GM19452 (cell line): ENCODE measurements around the gene PSD2.

Experiments used
- ATAC-seq: cut with Tn5 transposase; IDR thresholded peaks from one replicate; pipeline ENCODE4 v1.9.1; 2021; ENCODE audit not compliant: unreplicated experiment

Gene PSD2

DNA sequence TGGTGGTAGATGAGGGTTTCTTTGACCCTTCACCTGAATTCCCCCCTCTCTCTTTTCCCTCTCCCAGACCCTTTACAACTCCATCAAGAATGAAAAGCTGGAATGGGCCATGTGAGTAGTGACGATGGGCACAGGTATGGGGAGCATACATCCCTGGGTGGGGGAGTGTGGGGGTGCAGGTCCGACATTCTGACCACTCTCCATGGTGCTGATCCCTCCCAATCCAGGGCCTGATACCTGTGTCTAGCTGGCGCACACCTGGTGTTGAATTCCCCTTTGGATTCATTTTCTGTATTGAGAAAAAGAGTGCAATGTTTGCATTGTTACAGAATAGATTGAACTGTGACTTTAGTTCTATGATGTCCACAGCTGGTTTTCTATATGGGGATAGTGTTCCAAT lies 40.0 kb downstream of the PSD2 start:
- ATAC-seq: no peak

DNA sequence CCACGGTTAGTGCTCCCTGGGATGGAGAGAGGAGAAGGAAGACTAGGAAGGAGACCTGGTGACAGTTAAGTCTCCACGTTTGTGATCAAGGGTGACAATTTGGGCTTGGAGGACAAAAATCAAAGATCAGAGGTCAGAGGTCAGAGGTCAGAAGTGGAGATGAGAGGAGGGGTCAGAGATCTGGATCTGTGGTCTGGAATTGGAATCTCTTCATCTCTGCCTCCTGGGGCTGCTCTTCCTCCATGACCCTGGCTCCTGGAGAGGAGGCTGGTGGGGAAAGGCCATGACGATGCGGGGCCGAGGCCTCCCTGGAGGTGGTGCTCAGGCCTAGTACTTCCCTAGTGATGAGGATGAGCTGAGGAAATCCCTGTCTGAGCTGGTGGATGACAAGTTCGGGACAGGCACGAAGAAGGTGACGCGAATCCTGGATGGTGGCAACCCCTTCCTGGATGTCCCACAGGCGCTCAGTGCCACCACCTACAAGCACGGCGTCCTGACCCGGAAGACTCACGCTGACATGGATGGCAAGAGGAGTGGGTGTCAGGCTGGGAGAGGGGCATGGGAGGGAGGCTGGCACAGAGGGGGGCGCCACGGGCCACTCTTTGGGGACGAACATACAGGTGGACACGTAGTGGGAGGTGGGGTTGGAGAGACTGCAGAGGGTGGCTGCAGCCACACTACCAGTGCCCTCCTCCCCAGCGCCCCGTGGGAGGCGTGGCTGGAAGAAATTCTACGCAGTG lies 41.0 kb downstream of the PSD2 start:
- no peak for ATAC-seq

DNA sequence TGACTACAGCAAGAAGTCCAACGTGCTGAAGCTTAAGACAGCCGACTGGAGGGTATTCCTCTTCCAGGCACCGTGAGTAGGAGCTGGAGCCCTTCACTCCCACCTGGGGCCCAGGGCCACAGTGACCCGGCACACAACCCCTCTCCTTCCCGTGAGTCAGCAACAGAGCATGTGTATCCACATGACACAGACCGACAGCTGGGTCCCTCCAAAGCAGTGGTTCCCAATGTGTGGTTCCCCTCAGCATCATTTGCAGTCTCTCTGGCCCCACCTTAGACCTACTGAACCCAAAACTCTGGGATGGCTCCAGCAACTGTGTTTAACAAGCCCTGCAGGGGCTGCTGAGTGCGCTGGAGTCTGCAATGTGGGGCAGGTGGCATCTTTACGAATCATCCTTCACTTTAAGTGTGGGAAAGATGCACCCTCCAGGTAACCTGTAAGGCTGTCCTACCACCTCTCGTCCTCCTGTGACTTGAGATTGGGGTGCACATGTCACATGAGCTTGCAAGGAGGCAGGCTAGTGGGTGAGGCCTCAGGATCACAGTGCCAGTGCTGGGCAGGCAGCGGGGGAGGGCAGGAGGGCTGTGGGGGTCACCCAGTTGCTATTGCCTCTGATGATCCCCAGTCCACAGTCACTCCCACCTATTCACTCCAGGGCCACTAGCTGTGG lies 42.2 kb downstream of the PSD2 start:
- ATAC-seq: no peak

DNA sequence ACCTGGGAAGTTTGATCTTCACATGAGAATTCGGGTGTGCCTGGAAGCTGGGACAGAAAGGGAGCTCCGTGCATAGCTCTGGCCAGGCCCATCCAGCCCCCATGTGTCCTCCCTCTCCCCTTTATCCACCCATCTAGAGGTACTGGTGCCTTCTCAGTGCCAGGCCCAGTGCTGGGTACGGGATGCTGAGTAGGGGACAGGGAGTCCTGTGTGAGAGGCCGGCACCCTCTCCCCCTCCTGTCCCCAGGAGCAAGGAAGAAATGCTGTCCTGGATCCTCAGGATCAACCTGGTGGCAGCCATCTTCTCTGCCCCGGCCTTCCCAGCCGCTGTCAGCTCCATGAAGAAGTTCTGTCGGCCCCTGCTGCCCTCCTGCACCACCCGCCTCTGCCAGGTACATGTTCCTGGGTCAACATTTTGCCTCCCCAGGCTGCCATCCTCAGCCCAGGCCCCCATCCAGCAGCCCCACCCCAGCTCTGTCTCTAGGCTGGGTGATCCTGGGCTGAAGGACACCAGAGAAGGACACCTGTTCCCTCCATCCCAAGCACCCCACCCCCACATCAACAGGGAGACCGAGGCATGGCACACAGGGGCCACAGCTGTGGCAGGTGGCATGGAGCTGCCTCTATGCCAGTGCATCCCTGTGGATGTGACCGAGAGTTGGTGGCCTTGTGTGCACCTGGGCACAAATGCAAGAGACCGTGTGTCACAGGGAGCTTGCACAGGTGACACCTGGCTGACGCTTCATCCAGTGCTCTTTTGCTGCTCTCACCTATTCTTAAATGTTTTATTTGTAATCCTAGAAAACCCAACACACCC lies 43.0 kb downstream of the PSD2 start:
- no peak for ATAC-seq

- ATAC-seq: no peak
Measured at GRCh38 chr5:139839232-139839815, 43.7 kb downstream of the PSD2 start.

- ATAC-seq: no peak
Measured at GRCh38 chr5:139839918-139840317, 44.3 kb downstream of the PSD2 start.

GRCh38 chr5:139841549-139841948 lies 45.9 kb downstream of the PSD2 start:
- ATAC-seq: no peak

DNA sequence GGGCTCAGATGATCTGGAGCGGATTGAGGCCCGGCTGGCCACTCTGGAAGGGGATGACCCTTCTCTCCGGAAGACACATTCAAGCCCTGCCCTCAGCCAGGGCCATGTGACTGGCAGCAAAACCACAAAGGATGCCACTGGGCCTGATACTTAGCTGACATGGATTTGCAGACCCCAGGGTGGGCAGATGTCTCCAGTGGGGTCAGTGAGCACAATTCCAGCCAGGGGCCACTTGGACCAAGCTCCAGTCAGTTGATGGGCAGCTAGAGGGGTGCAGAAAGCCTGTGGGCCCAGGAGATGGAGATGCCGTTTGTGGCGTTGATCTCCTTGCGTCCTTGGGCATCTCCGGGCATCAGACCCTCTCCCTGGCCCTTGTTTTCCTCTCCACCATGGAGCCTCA lies 46.7 kb downstream of the PSD2 start:
- no peak for ATAC-seq

GRCh38 chr5:139843991-139844390 lies 48.4 kb downstream of the PSD2 start:
- ATAC-seq: no peak

GRCh38 chr5:139844472-139845145 lies 49.0 kb downstream of the PSD2 start:
- ATAC-seq: peak; percentile 40

- ATAC-seq: no peak
Measured at GRCh38 chr5:139845846-139846681, 50.5 kb downstream of the PSD2 start.

DNA sequence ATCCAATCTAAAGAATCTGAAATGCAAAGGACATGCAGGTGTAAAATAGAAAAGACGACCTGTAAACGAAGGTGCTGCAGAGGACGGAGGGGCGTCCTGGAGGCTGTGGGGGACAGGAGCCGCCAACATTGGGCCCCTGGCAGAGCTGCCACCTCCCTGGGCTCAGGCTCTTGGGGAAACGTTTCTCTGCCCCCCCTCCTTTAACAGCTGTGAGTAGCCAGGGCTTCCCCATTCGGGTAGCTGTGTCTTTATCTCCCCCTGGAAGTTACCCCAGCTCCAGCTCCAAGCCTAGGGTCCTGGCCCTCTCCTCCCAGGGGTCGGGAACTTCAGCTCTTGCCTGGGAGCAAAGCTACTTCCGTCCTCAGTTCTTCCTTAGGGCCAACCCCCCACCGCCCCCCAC lies 51.5 kb downstream of the PSD2 start:
- ATAC-seq: no peak

GRCh38 chr5:139847790-139848507 lies 52.3 kb downstream of the PSD2 start:
- ATAC-seq: peak; percentile 78

GRCh38 chr5:139848508-139849100 lies 53.0 kb downstream of the PSD2 start:
- ATAC-seq: no peak

DNA sequence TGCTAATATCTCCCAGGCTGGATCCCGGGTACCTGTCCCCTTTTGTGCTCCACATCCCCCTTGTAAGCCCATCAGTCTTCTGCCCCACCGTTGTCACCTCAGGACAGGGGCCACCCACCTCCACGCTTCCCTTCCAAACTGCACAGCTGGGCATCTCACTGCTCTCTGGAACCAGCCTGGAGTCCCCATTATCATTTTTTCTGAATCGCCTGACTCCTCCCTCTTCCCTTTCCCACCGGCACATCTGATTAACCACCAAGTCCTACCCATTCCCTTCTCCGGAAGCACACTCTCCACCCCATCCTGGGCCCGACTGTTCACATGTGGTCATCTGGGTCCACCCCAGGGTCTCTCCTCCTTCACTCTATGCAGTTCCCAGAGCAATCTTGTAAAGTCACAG lies 53.9 kb downstream of the PSD2 start:
- no peak for ATAC-seq

DNA sequence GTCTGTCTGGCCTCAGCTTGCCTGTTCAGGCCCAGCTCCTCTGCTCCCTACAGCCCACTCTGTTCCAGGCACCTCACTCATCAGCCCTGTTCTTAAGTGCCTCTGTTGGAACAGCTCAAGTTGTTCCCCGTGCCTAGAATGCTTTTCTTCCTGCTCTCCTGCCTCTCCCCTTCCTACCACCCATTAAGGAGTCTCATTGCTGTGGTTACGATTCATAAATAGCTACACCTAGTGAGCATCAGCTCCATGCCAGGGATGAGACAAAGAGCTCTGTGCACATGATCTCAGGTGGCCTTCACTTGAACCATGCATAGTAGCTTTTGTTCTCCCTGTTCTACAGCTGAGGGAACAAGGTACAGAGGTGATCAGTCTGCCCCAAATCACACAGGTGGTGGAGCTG lies 54.3 kb downstream of the PSD2 start:
- no peak for ATAC-seq

GRCh38 chr5:139850423-139851016 lies 54.9 kb downstream of the PSD2 start:
- no peak for ATAC-seq

DNA sequence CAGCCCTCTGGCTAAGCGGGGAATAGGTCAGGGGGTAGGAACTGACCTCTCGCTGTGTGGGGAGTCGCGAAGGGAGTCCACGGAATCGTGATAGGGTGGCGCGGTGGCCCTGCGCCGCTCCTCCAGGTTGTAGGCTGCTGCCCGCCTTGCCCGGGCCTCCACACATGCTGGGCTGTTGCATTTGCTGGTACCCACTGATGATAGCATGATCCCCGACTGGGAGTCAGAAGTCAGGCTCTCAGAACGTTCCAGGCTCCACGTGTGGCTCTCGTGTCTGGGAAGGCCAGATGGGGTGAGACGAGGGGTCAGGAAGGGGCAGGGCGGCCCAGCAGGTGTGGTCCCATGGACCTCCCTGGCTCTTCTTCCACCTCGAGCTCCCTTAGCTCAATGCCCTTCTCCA lies 56.0 kb downstream of the PSD2 start:
- ATAC-seq: no peak

GRCh38 chr5:139852696-139853095 lies 57.1 kb downstream of the PSD2 start:
- ATAC-seq: no peak
